ENCODE data around the gene POLD2.

Gene POLD2

DNA sequence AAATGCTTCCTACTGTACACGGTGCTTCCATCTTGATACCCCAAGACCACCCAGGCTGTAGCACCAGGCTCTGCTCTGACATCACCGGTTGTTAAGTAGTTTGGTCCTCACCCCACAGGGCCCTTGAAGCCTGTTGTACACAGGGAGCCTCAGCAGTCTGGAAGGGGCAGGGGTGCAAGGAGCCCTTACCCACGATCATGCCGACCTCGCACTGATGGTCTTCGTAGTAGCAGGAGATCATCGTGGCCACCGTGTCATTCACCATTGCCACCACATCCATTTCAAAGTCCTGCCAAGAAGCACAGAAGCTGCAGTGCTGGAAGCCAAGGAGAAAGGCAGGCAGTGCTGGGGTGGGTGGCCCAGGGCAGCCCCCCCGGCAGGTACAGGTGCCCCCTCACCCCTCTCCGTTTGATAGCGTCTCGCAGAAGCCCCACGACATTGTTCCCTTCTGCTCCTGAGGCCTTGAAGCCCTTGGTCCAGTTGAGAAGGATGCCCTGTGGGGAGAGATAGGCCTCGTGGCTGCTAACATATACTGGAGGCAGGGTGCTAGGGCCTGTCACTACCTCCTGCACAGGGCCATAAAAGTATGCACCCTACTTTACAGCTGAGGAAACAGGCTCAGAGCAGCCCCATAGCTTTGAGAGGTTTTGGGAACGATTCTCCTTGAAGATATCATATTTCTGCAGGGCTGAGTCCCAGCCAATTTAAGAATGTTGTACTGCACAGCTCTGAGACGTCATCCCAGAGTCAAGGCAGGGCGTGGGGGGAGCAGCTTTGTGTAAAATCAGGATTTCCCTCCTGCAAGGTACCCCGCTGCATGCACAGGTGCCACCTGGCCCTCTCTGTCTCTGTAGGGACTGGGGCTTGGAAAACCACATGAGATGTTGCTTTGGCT is 26.5 kb upstream of the POLD2 start:
- Histone ChIP-seq H3K4me3 (ENCODE audit: low read length) (no peak overlapping the region), H3K36me3 (ENCODE audit: control insufficient read depth, insufficient read depth, low read length) (no peaks in the 10 kb centered on the region), H3K4me1 (ENCODE audit: control insufficient read depth, insufficient read depth, low read length) (no peaks in the 10 kb centered on the region), H3K9ac (ENCODE audit: low read length) (no peak overlapping the region), H3K27ac (ENCODE audit: low read depth, low read length) (no peak overlapping the region), H3K27me3 (ENCODE audit: control insufficient read depth, insufficient read depth, low read length) (peaks cover 4% of the 10 kb centered on the region)

DNA sequence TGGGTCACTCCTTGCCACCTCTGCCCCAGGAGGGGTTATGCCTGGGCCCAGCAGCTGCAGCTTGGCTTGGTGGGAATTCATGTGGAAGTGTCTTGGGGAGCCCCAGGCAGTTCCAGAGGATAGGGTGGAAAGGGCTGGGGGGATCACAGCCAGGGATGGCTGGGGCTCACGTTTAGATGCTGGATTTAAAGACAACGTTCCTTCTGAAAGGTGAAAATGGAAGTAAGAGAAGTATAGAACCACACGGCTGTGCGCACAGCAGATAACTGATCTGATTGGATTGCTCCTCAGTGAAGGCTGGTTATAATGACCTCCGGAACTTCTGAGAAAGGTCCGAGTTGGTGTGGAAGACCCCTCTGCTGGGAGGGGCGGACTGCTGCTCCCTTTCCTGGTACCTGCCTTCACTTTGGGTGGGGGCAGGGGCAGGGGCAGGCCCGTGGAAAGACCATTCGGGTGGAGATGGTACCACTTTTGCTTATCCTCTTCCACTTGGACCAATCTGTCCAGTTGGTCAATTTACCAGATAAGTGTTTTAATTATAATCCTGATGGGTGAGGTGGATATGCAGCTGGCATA is 25.7 kb upstream of the POLD2 start:
- Histone ChIP-seq H3K36me3 (ENCODE audit: control insufficient read depth, insufficient read depth, low read length) (no peaks in the 10 kb centered on the region), H3K9ac (ENCODE audit: low read length) (no peak overlapping the region), H3K27me3 (ENCODE audit: control insufficient read depth, insufficient read depth, low read length) (peaks cover 4% of the 10 kb centered on the region), H3K27ac (ENCODE audit: low read depth, low read length) (no peak overlapping the region), H3K4me1 (ENCODE audit: control insufficient read depth, insufficient read depth, low read length) (no peaks in the 10 kb centered on the region), H3K4me3 (ENCODE audit: low read length) (no peak overlapping the region)

DNA sequence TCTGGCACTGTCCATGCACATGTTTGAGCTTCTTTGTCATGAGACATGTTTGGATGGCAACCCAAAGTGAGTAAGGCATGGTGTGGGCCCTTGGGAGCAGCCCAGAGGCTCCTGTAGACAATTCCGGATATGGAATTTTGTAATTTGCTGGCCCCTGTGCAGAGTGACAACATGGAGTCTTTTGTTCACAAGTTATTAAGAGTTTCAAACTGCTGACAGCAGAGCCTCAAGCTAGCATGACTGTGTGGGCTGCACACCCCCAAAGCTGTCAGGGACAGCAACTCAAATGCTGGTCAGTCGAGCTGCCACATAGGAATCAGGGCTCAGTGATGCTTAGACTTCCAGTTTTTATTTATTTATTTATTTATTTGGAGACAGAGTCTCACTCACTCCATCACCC is 24.8 kb upstream of the POLD2 start:
- Histone ChIP-seq H3K4me1 (ENCODE audit: control insufficient read depth, insufficient read depth, low read length) (no peaks in the 10 kb centered on the region), H3K27ac (ENCODE audit: low read depth, low read length) (no peak overlapping the region), H3K9ac (ENCODE audit: low read length) (no peak overlapping the region), H3K27me3 (ENCODE audit: control insufficient read depth, insufficient read depth, low read length) (peaks cover 4% of the 10 kb centered on the region), H3K4me3 (ENCODE audit: low read length) (no peak overlapping the region), H3K36me3 (ENCODE audit: control insufficient read depth, insufficient read depth, low read length) (no peaks in the 10 kb centered on the region)

DNA sequence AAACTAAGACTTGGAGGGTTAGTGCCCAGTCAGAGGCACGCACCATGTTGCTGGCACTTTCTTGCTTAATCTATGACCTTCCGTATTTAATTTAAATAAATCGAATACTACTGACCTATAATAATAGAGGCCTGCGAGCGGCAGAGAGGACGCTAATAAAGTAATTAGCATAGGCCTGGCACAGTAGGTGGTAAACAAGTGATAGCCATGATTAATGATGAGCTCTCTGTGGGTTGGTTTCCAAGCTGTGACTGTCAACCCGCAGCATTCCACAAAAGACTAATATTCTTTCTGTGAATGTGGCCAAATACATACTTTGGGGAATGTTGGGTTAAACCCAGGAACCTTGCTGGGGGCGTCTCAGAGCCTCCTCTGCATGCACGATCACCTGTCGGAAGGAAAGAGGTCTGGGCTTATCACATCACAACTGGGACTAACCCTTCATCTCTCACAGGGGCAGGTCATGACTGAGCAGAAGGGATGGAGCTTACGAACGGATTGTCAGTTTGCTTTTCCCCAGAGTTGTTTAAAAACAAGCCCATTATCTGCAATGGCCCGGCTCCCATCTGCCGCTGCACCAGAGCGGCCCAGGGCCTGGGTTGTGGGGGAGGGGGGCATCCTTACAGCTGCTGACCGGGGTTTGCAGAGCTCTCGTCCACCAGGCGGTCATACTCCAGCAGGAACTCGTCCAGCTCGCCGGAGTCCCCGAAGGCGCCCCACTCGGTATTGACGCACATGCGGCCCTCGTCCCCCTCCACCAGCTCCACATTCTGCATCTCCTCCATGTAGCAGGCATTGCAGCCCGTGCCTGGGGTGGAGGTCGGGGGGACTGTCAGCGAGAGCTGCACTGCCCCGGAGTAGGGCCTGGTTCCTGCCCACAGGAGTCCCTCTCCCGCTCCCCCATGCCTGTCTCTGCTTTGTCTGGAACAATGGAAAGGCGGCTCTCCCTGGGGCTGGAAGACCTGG is 24.0 kb upstream of the POLD2 start:
- Histone ChIP-seq H3K4me3 (ENCODE audit: low read length) (no peak overlapping the region), H3K27me3 (ENCODE audit: control insufficient read depth, insufficient read depth, low read length) (peaks cover 4% of the 10 kb centered on the region), H3K9ac (ENCODE audit: low read length) (no peak overlapping the region), H3K27ac (ENCODE audit: low read depth, low read length) (no peak overlapping the region), H3K4me1 (ENCODE audit: control insufficient read depth, insufficient read depth, low read length) (no peaks in the 10 kb centered on the region), H3K36me3 (ENCODE audit: control insufficient read depth, insufficient read depth, low read length) (no peaks in the 10 kb centered on the region)

DNA sequence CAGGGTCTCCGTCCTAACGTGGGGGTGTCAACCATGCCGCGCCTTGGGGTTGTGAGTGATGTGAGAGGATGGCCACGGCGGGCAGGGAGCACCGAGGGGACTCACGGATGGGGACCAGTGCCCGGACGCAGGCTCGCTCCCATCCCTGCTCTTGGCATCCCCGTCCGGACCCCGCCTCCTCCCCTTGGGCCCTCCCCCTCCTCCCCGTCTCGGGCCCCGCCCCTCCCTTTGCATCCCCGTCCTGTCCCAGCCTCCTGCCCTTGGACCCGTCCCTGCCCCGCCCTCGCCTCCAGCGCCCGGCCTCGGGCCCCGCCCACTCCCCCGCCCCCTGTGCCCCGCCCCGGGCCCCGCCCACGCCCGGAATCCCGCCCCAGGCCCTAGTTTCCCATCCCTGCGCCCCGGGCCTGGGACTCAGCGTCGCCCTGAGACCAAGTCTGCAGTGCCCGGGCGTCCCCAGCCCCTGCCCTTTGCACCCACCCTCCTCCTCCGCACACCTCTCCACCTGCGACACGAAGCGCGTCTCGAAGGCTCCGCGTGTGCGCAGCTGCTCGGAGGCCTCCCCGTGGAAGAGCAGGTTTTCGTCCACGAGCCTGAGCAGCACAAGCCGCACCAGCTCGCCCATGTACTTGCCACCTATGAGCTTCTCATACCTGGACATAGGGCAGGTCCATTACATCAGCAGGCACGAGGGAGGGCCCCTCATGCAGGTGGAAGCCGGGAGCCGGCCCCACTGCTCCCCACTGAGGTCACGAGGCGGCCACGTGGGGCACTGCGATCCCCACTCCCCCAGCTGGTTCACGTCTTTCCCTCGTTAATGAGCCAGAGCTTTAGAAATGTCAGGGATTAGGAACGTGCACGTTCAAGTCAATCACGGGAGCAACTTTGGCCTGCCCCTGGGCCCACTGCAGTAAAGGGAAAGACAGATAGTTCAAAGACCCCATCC is 22.9 kb upstream of the POLD2 start:
- Histone ChIP-seq H3K27ac (ENCODE audit: low read depth, low read length) (no peak overlapping the region), H3K36me3 (ENCODE audit: control insufficient read depth, insufficient read depth, low read length) (no peaks in the 10 kb centered on the region), H3K4me3 (ENCODE audit: low read length) (peak overlapping the region; percentile 69), H3K4me1 (ENCODE audit: control insufficient read depth, insufficient read depth, low read length) (no peaks in the 10 kb centered on the region), H3K27me3 (ENCODE audit: control insufficient read depth, insufficient read depth, low read length) (peaks cover 4% of the 10 kb centered on the region), H3K9ac (ENCODE audit: low read length) (no peak overlapping the region)

DNA sequence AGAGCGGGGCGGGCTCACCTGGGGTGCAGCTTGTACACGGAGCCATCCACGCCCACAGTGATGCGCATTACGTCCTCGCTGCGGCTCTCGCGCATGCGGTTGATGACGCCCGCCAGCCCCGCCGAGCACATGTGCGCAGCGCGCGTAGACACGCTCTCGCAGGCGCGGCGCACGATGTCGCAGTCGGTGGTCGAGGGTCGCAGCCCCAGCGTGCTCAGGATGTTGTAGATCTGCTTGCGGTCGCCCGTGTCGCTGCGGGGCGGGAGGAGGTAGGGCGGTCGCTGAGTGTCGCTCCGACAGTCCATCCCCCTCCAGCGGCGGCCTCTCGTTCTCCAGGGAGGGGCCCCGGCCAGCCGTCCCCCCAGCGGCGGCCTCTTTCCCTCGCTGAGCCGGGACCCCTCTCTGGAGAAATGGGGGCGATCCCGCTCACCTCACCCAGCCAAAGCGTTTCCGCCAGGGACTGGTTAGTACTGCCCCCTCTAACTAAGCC is 22.2 kb upstream of the POLD2 start:
- no peaks in the 10 kb centered on the region for H3K4me1 ChIP-seq (ENCODE audit: control insufficient read depth, insufficient read depth, low read length)
- H3K27ac ChIP-seq (ENCODE audit: low read depth, low read length): no peak overlapping the region
- H3K9ac ChIP-seq (ENCODE audit: low read length): no peak overlapping the region
- H3K36me3 ChIP-seq (ENCODE audit: control insufficient read depth, insufficient read depth, low read length): no peaks in the 10 kb centered on the region
- peaks cover 4% of the 10 kb centered on the region for H3K27me3 ChIP-seq (ENCODE audit: control insufficient read depth, insufficient read depth, low read length)
- peak overlapping the region; percentile 57 for H3K4me3 ChIP-seq (ENCODE audit: low read length)

DNA sequence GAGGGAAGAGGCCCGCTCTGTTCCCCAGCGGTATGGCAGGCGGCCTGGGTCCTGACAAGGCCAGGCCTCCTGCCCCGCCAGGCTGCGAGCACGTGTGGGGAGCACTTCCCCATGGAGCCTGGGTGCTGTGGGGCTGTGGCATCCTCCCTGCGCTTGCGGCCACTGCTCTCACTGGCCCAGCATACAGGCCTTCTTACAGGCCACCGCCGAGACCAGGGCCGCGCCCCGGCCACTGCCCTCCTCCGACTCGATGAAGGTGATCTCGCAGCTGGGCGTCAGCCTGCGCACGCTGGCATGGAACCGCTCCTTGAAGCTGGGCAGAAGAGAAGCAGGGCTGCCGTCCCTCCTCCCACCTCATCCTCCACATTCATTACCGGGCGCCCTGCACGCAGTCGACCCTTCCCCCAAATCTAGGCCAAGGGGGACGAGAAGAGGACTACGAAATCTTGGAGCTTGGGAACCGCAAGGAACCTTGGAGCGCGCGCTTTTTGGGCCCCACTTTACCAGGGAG is 21.7 kb upstream of the POLD2 start:
- Histone ChIP-seq H3K36me3 (ENCODE audit: control insufficient read depth, insufficient read depth, low read length) (no peaks in the 10 kb centered on the region), H3K27ac (ENCODE audit: low read depth, low read length) (no peak overlapping the region), H3K27me3 (ENCODE audit: control insufficient read depth, insufficient read depth, low read length) (peaks cover 4% of the 10 kb centered on the region), H3K9ac (ENCODE audit: low read length) (no peak overlapping the region), H3K4me1 (ENCODE audit: control insufficient read depth, insufficient read depth, low read length) (no peaks in the 10 kb centered on the region), H3K4me3 (ENCODE audit: low read length) (peak overlapping the region; percentile 57)

DNA sequence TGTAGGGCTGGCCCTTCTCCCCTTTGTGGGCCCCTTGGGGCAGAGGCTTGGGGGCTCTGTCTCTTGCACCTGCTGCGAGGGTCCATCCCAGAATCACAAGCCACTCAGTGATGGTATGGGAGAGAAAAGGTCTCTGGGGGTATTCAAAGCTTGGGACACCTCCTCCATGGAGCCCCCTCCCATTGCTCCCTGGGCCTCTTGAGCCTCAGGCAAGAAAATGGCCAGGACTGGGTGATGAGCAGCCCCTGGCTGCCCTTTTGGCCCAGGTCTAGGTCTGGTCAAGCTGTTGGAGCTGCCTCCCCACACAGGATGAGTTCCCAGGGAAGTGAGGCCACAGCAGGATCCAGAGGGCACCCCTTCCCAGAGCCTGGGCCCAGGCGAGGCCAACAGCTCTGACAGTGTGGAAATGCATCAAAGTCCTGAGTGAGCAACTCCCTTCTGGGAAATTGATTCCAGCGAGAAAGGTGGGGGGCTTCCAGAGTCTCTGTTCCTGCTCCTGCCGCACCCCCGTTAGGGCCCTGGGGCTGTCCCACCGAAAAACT is 21.1 kb upstream of the POLD2 start:
- H3K27me3 ChIP-seq (ENCODE audit: control insufficient read depth, insufficient read depth, low read length): peaks cover 4% of the 10 kb centered on the region
- H3K4me3 ChIP-seq (ENCODE audit: low read length): no peak overlapping the region
- H3K36me3 ChIP-seq (ENCODE audit: control insufficient read depth, insufficient read depth, low read length): no peaks in the 10 kb centered on the region
- H3K27ac ChIP-seq (ENCODE audit: low read depth, low read length): no peak overlapping the region
- no peaks in the 10 kb centered on the region for H3K4me1 ChIP-seq (ENCODE audit: control insufficient read depth, insufficient read depth, low read length)
- no peak overlapping the region for H3K9ac ChIP-seq (ENCODE audit: low read length)

DNA sequence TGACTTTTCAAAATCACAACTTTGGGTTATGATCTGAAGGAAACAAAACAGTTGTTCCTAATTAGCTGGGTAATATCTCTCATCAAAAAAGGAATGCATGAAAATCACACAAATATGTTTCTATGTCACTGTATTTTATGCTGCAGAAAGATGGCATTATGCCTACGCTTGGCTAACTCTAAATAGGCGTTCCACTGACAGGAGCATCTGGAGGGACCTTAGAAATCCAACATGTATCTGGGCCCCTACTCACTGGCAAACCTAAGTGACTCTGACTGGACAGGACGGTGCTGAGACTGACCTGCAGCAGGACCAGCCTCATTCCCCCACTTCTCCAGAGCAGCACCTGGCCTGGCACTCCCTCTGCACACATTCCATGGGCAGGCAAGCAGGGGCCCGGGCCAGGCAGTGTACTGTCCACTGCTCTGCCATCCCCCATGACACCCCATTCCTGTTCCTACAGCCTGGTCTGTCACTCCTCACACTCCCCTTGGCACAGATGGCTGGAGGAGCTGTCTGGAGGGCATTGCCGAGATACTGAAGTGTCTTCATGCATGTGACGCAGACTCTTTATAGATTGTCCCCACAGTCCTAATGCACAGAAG is 20.4 kb upstream of the POLD2 start:
- peaks cover 4% of the 10 kb centered on the region for H3K27me3 ChIP-seq (ENCODE audit: control insufficient read depth, insufficient read depth, low read length)
- no peak overlapping the region for H3K9ac ChIP-seq (ENCODE audit: low read length)
- no peak overlapping the region for H3K4me3 ChIP-seq (ENCODE audit: low read length)
- no peaks in the 10 kb centered on the region for H3K36me3 ChIP-seq (ENCODE audit: control insufficient read depth, insufficient read depth, low read length)
- no peaks in the 10 kb centered on the region for H3K4me1 ChIP-seq (ENCODE audit: control insufficient read depth, insufficient read depth, low read length)
- H3K27ac ChIP-seq (ENCODE audit: low read depth, low read length): no peak overlapping the region

DNA sequence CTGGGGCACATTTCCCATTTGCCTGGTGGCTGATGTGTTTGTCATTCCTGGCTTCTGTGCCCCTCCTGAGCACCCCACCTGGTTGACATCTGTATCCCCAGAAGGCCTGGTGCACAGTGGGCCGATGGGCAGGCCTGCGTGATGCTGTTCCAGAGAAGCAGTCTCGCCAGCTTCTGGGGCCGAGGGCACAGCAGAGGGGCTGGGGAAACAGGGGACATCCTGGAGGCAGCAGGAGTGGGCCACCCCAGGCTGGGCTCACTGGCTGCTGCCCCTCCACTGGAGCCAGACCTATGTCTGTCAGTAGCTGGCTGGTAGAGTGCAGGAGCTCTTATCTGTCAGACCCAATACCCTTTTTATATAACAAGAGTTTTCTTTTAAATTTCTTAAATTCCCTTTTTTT is 18.7 kb upstream of the POLD2 start:
- H3K9ac ChIP-seq (ENCODE audit: low read length): no peak overlapping the region
- H3K36me3 ChIP-seq (ENCODE audit: control insufficient read depth, insufficient read depth, low read length): no peaks in the 10 kb centered on the region
- H3K27ac ChIP-seq (ENCODE audit: low read depth, low read length): no peak overlapping the region
- H3K4me3 ChIP-seq (ENCODE audit: low read length): no peak overlapping the region
- peaks cover 4% of the 10 kb centered on the region for H3K27me3 ChIP-seq (ENCODE audit: control insufficient read depth, insufficient read depth, low read length)
- H3K4me1 ChIP-seq (ENCODE audit: control insufficient read depth, insufficient read depth, low read length): no peaks in the 10 kb centered on the region

All from rectal smooth muscle tissue (tissue), 1 donor.